ENCODE measurements around the gene MRGPRF. TPM values are rescaled to one million over a fixed set of nuclear protein-coding genes. Genes with fewer than 3 reads are reported as not detected.

Gene MRGPRF
- total and polyA plus RNA-seq, 2 experiments from 2014 or later = 20.7 to 25.3 TPM

GRCh38 chr11:68983801-68984200 is 29.2 kb downstream of the MRGPRF start:
- in situ Hi-C loops (cut with MboI) = no loop called here

GRCh38 chr11:68982134-68982533 is 30.9 kb downstream of the MRGPRF start:
- in situ Hi-C loops (cut with MboI) = no loop called here
- 37 to 47% methylated on average over 2 of the region's 2 CpGs for WGBS, 2 experiments (ENCODE audit: low coverage in 1 of 2, low lambda C conversion rate in 2 of 2, missing lambda C conversion rate in 2 of 2)

More at GRCh38 chr11:68983801-68984200, 29.2 kb downstream of the MRGPRF start:
- no peak for DNase-seq
- H3K9ac ChIP-seq = no peak overlapping the region
- H3K4me2 ChIP-seq (ENCODE audit: unreplicated experiment) = no peak overlapping the region
- H3K9me3 ChIP-seq (ENCODE audit: low read depth) = no peaks in the 10 kb centered on the region
- TF ChIP-seq EZH2phosphoT487 (IDR thresholded peaks at IDR 0.05; ENCODE audit: insufficient read depth, low read depth) (no peak), EZH2 (IDR thresholded peaks at IDR 0.05; ENCODE audit: insufficient read depth, poor library complexity, severe bottlenecking) (no peak)
- no peak overlapping the region for H2AFZ ChIP-seq
- H3K9me2 ChIP-seq (ENCODE audit: insufficient read depth) = no peaks in the 10 kb centered on the region
- H3K4me3 ChIP-seq = no peak overlapping the region
- WGBS, 2 experiments (ENCODE audit: low coverage in 1 of 2, low lambda C conversion rate in 2 of 2, missing lambda C conversion rate in 2 of 2) = 50 to 61% methylated on average over 6 of the region's 6 CpGs
- no peaks in the 10 kb centered on the region for H3K4me1 ChIP-seq (ENCODE audit: insufficient read depth)
- no peaks in the 10 kb centered on the region for H3F3A ChIP-seq (ENCODE audit: insufficient read depth)
- no peaks in the 10 kb centered on the region for H3K36me3 ChIP-seq (ENCODE audit: low read depth)
- H4K20me1 ChIP-seq (ENCODE audit: insufficient read depth) = no peaks in the 10 kb centered on the region
- no peak overlapping the region for H3K27ac ChIP-seq
- H3K79me2 ChIP-seq (ENCODE audit: insufficient read depth) = no peaks in the 10 kb centered on the region
- H3K27me3 ChIP-seq (replicated peaks; ENCODE audit: insufficient read depth) = peaks cover 13% of the 10 kb centered on the region; the same call in 1 of the 2 replicates

DNA sequence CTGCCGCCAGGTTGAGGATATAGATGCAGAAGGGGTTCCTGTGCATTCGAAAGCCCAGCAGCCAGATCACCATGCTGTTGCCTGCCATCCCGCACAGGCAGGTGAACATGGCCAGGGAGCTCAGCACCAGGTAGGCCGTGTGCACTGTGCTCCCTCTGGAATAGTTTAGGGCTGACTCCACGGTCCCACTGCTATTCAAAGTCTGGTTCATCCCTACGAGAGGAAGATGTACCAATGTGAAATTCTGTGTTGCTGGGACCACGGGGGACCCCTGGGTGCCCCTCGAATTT is 32.3 kb downstream of the MRGPRF start, which contains the start of gene MRGPRD:
Gene MRGPRD (minus strand): TSS at position 211 of the 290 bp plus-strand sequence. CDS start 0 bp downstream, at position 211.
- 59 to 65% methylated on average over 8 of the region's 8 CpGs for WGBS, 2 experiments (ENCODE audit: low coverage in 1 of 2, low lambda C conversion rate in 2 of 2, missing lambda C conversion rate in 2 of 2)
- in situ Hi-C loops (cut with MboI) = no loop called here
- DNase-seq = no peak

More at GRCh38 chr11:68982134-68982533, 30.9 kb downstream of the MRGPRF start:
- H3K79me2 ChIP-seq (ENCODE audit: insufficient read depth) = no peaks in the 10 kb centered on the region
- no peaks in the 10 kb centered on the region for H3K36me3 ChIP-seq (ENCODE audit: low read depth)
- H3F3A ChIP-seq (ENCODE audit: insufficient read depth) = no peaks in the 10 kb centered on the region
- no peaks in the 10 kb centered on the region for H3K9me3 ChIP-seq (ENCODE audit: low read depth)
- H4K20me1 ChIP-seq (ENCODE audit: insufficient read depth) = no peaks in the 10 kb centered on the region
- no peak overlapping the region for H2AFZ ChIP-seq
- H3K9ac ChIP-seq = no peak overlapping the region
- H3K27me3 ChIP-seq (replicated peaks; ENCODE audit: insufficient read depth) = peaks cover 21% of the 10 kb centered on the region; the same call in 1 of the 2 replicates
- H3K4me2 ChIP-seq (ENCODE audit: unreplicated experiment) = no peak overlapping the region
- H3K4me3 ChIP-seq = no peak overlapping the region
- TF ChIP-seq EZH2phosphoT487 (IDR thresholded peaks at IDR 0.05; ENCODE audit: insufficient read depth, low read depth) = no peak
- TF ChIP-seq EZH2 (IDR thresholded peaks at IDR 0.05; ENCODE audit: insufficient read depth, poor library complexity, severe bottlenecking) = no peak
- H3K27ac ChIP-seq = no peak overlapping the region
- DNase-seq = no peak
- no peaks in the 10 kb centered on the region for H3K9me2 ChIP-seq (ENCODE audit: insufficient read depth)
- no peaks in the 10 kb centered on the region for H3K4me1 ChIP-seq (ENCODE audit: insufficient read depth)

GRCh38 chr11:68979931-68980775 is 32.9 kb downstream of the MRGPRF start:
- H3K79me2 ChIP-seq (ENCODE audit: insufficient read depth) = no peaks in the 10 kb centered on the region
- H4K20me1 ChIP-seq (ENCODE audit: insufficient read depth) = no peaks in the 10 kb centered on the region
- no peaks in the 10 kb centered on the region for H3K36me3 ChIP-seq (ENCODE audit: low read depth)
- H3K27ac ChIP-seq = no peak overlapping the region
- no peak for DNase-seq
- H3K9me3 ChIP-seq (ENCODE audit: low read depth) = no peaks in the 10 kb centered on the region
- TF ChIP-seq EZH2phosphoT487 (IDR thresholded peaks at IDR 0.05; ENCODE audit: insufficient read depth, low read depth) (no peak), EZH2 (IDR thresholded peaks at IDR 0.05; ENCODE audit: insufficient read depth, poor library complexity, severe bottlenecking) (no peak)
- H3K4me1 ChIP-seq (ENCODE audit: insufficient read depth) = no peaks in the 10 kb centered on the region
- no peak overlapping the region for H3K9ac ChIP-seq
- peaks cover 31% of the 10 kb centered on the region; the same call in 1 of the 2 replicates for H3K27me3 ChIP-seq (replicated peaks; ENCODE audit: insufficient read depth)
- no peaks in the 10 kb centered on the region for H3K9me2 ChIP-seq (ENCODE audit: insufficient read depth)
- H3K4me2 ChIP-seq (ENCODE audit: unreplicated experiment) = no peak overlapping the region
- H2AFZ ChIP-seq = no peak overlapping the region
- in situ Hi-C loops (cut with MboI) = no loop called here
- 77 to 80% methylated on average over 33 of the region's 33 CpGs for WGBS, 2 experiments (ENCODE audit: low coverage in 1 of 2, low lambda C conversion rate in 2 of 2, missing lambda C conversion rate in 2 of 2)
- H3F3A ChIP-seq (ENCODE audit: insufficient read depth) = no peaks in the 10 kb centered on the region
- no peak overlapping the region for H3K4me3 ChIP-seq

More for the DNA sequence above, 32.3 kb downstream of the MRGPRF start, which contains the start of gene MRGPRD:
- no peaks in the 10 kb centered on the region for H3K9me3 ChIP-seq (ENCODE audit: low read depth)
- H3K79me2 ChIP-seq (ENCODE audit: insufficient read depth) = no peaks in the 10 kb centered on the region
- no peak within 1 kb of the TSS for H3K4me3 ChIP-seq
- no peaks in the 10 kb centered on the region for H3K9me2 ChIP-seq (ENCODE audit: insufficient read depth)
- H2AFZ ChIP-seq = no peak within 1 kb of the TSS
- no peaks in the 10 kb centered on the region for H3K4me1 ChIP-seq (ENCODE audit: insufficient read depth)
- TF ChIP-seq EZH2phosphoT487 (IDR thresholded peaks at IDR 0.05; ENCODE audit: insufficient read depth, low read depth) (no peak), EZH2 (IDR thresholded peaks at IDR 0.05; ENCODE audit: insufficient read depth, poor library complexity, severe bottlenecking) (no peak)
- peaks cover 31% of the 10 kb centered on the region; the same call in 1 of the 2 replicates for H3K27me3 ChIP-seq (replicated peaks; ENCODE audit: insufficient read depth)
- H3K4me2 ChIP-seq (ENCODE audit: unreplicated experiment) = no peak within 1 kb of the TSS
- no peaks in the 10 kb centered on the region for H3F3A ChIP-seq (ENCODE audit: insufficient read depth)
- H3K9ac ChIP-seq = no peak within 1 kb of the TSS
- H3K27ac ChIP-seq = no peak within 1 kb of the TSS
- H3K36me3 ChIP-seq (ENCODE audit: low read depth) = no peaks in the 10 kb centered on the region
- no peaks in the 10 kb centered on the region for H4K20me1 ChIP-seq (ENCODE audit: insufficient read depth)

Measured in GM23248 (cell line).